Left ventricle myocardium inferior (tissue), 1 donor: ENCODE results near the gene CCM2. TPM values are rescaled to one million over a fixed set of nuclear protein-coding genes. Genes with fewer than 3 reads are reported as not detected.

Source experiments
- DNase-seq: peaks from one replicate; pipeline ENCODE4 v3.0.0-alpha.2; 2020
- H3K27ac ChIP-seq: fragments of 200-600 bp; replicated peaks from 2 replicates; pipeline ENCODE4 v1.8.0; 2021
- H3K27me3 ChIP-seq: fragments of 200-600 bp; 2 replicates; pipeline ENCODE4 v1.8.0; 2021; ENCODE audit warnings: low read depth
- H3K36me3 ChIP-seq: fragments of 200-600 bp; 2 replicates; pipeline ENCODE4 v1.8.0; 2021
- H3K4me1 ChIP-seq: fragments of 200-600 bp; 2 replicates; pipeline ENCODE4 v1.8.0; 2021
- H3K4me3 ChIP-seq: fragments of 200-600 bp; 2 replicates; pipeline ENCODE4 v1.8.0; 2021; ENCODE audit warnings: mild to moderate bottlenecking, moderate library complexity
- H3K9me3 ChIP-seq: fragments of 200-600 bp; replicated peaks from 2 replicates; pipeline ENCODE4 v1.8.0; 2021
- intact Hi-C: fragments of 100-400 bp; cut with micrococcal nuclease; formaldehyde crosslinking; loops from one replicate; pipeline ENCODE4 v1.11.0; 2022
- total RNA-seq: library from RNA; stranded (reverse); fragmentation: NEBNext Ultra II Directional; extraction: Animal tissue kit (Norgen Biotek cat#: 25700); gene quantifications from one replicate; pipeline ENCODE4 v1.2.1, GENCODE V29; 2021
- TF ChIP-seq, protein P1 (sequence below): fragments of 200-600 bp; IDR thresholded peaks from 2 replicates; pipeline ENCODE4 v1.8.0; 2021; ENCODE audit warnings: antibody characterized with exemption, mild to moderate bottlenecking, borderline replicate concordance
- donor health status: DM: no; HTN: yes; CAD: no; lungs with severe emphysema.

The CCM2 gene
- total RNA-seq, 1 donor from 2014 or later = 24.5 TPM

DNA sequence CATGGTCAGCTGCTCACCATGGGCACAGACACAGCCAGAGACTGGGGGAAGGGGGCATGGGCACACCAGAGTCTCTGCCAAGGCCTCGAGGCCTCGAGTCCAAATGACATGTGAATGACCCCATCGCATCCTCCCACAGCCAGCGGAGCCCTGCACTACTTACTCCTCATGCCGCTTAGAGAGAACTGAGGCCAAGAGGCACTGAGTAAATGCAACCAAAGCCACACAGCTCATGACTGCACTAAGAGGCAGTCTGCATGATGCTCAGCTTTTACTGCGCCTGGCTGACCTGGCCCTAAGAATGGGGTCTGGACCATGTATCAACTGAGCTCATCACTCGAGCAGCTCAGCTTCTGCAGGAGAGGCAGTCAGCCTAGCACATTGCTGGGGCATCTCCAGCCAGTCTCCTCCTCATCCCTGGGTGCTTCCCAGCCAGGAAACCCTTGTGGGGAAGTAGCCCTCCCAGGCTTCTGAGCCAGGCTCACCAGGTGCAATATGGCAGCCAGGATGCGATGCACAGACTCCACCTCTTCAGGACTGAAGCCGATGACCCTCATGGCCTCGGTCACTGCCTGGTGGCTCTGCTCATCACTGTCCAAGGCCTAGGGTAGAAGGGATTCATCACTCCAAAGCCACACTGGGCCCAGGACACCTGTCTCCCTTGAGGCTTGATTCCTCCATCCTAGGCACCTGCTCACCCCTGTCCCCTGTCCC, 28.7 kb upstream of the CCM2 start:
- Histone ChIP-seq H3K9me3 (no peaks in the 10 kb centered on the region), H3K27ac (no peak overlapping the region), H3K27me3 (no peaks in the 10 kb centered on the region), H3K4me1 (no peaks in the 10 kb centered on the region), H3K4me3 (no peak overlapping the region), H3K36me3 (no peaks in the 10 kb centered on the region)
- intact Hi-C loops = loop anchor here (5.0 kb wide), 1 partner anchor 166 kb away; no protein-coding TSS in a partner anchor
- TF ChIP-seq, protein P1, sequence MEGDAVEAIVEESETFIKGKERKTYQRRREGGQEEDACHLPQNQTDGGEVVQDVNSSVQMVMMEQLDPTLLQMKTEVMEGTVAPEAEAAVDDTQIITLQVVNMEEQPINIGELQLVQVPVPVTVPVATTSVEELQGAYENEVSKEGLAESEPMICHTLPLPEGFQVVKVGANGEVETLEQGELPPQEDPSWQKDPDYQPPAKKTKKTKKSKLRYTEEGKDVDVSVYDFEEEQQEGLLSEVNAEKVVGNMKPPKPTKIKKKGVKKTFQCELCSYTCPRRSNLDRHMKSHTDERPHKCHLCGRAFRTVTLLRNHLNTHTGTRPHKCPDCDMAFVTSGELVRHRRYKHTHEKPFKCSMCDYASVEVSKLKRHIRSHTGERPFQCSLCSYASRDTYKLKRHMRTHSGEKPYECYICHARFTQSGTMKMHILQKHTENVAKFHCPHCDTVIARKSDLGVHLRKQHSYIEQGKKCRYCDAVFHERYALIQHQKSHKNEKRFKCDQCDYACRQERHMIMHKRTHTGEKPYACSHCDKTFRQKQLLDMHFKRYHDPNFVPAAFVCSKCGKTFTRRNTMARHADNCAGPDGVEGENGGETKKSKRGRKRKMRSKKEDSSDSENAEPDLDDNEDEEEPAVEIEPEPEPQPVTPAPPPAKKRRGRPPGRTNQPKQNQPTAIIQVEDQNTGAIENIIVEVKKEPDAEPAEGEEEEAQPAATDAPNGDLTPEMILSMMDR = no peak
- DNase-seq = no peak

DNA sequence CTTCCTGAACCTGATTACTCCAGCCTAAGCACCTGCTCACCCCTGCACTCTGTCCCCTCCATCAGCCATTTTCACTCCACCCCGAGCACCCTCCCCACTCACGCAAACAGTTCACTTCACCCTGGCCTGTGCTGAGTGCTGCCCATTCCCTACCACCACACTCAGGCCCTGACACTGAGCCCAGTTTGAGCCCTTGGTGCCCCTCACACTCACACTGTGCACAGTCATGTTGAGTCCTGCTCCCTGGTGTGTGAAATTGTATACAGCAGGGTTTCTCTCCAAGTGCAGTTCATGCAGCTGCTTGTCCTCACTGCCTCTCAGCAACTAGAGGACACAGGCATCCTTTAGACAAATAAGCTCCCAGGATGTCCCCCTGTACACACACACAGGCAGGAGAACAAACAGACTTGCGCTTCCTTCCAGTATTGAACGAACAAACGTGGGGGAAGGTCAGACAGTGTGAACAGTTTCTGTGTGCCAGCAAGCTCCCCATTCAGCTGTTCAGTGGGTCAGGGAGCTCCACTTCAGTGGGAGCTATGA, 28.0 kb upstream of the CCM2 start:
- TF ChIP-seq, protein P1 = no peak
- Histone ChIP-seq H3K4me3 (no peak overlapping the region), H3K36me3 (no peaks in the 10 kb centered on the region), H3K27ac (no peak overlapping the region), H3K4me1 (peaks cover under 1% of the 10 kb centered on the region), H3K9me3 (no peaks in the 10 kb centered on the region), H3K27me3 (no peaks in the 10 kb centered on the region)
- intact Hi-C loops = loop anchor here (5.0 kb wide), 1 partner anchor 165 kb away; no protein-coding TSS in a partner anchor
- no peak for DNase-seq

DNA sequence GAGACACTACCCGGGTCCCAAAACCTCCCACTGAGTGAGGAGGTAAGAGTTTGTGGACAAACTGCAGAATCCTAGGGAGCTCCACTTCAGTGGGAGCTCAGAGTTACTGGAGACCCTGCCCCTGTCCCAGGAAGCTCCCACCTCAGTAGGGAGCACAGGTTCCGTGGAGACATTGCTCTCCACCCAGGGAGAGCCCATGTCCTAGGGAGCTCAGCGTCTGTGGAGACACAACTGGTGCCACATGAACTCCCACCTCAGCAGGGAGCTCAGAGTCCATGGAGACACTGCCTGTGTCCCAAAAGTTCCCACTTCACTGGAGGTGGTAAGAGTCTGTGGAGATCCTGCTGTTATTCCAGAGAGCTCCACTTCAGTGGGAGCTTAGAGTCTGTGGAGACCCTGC, 27.4 kb upstream of the CCM2 start:
- intact Hi-C loops = loop anchor here (5.0 kb wide), 1 partner anchor 165 kb away; no protein-coding TSS in a partner anchor
- peaks cover 6% of the 10 kb centered on the region for H3K4me1 ChIP-seq
- TF ChIP-seq, protein P1 = no peak
- DNase-seq = no peak
- H3K36me3 ChIP-seq = no peaks in the 10 kb centered on the region
- no peaks in the 10 kb centered on the region for H3K27me3 ChIP-seq
- H3K4me3 ChIP-seq = no peak overlapping the region
- no peaks in the 10 kb centered on the region for H3K9me3 ChIP-seq
- no peak overlapping the region for H3K27ac ChIP-seq

DNA sequence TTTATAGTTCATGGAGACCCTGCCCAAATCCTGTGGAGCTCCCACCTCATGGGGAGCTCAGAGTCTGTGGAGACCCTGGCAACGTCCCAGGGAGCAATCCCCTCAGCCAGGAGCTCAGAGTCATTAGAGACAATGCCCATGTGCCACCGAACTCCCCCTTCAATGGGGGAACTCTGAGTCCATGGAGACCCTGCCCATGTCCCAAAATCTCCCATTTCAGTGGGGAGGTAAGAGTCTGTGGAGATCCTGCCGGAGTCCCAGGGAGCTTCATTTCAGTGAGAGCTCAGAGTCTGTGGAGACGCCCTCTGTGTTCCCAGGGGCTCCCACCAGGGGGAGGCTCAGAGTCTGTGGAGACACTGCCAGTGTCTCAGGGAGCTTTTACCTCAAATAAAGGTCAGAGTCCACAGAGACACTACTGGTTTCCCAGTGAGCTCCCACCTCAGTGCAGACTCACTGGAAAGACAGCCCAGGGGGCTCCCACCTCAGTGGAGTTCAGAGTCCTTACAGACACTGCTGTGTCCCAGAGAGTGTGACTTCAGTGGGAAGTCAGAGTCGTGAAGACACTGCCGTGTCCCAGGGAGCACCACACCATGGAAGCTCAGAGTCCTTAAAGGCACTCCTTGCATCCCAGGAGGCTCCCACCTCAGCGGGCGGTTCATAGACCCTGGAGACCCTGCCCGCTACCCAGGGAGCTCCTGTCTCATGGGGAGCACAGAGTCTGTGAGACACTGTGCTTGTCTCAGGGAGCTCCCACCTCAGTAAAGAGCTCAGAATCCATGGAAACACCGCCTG, 26.2 kb upstream of the CCM2 start:
- no peaks in the 10 kb centered on the region for H3K36me3 ChIP-seq
- intact Hi-C loops = loop anchor here (5.0 kb wide), 1 partner anchor 163 kb away; no protein-coding TSS in a partner anchor
- DNase-seq = peak; percentile 55

DNA sequence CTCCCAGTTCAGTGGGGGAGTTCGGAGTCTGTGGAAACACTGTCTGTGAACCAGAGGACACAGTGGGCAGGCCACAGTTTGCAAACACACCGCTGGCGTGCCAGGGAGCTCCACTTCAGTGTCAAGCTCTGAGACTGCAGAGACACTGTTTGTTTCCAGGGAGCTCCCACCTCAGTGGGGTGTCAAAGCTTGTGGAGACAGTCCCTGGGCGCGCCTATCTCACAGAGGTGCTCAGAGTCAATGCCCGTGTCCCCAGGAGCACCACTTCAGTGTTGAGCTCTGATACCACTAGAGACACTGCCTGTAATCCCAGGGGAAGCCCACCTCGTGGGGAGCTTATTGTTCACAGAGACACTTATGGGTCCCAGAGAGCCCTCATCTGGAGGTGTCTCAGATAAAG, 25.5 kb upstream of the CCM2 start:
- Histone ChIP-seq H3K27me3 (no peaks in the 10 kb centered on the region), H3K4me1 (peaks cover 14% of the 10 kb centered on the region), H3K4me3 (no peak overlapping the region), H3K9me3 (no peaks in the 10 kb centered on the region), H3K27ac (no peak overlapping the region), H3K36me3 (no peaks in the 10 kb centered on the region)
- DNase-seq = no peak
- intact Hi-C loops = loop anchor here (5.0 kb wide), 1 partner anchor 163 kb away; no protein-coding TSS in a partner anchor
- TF ChIP-seq, protein P1 = no peak

More for the DNA sequence above, 26.2 kb upstream of the CCM2 start:
- Histone ChIP-seq H3K4me1 (peaks cover 14% of the 10 kb centered on the region), H3K27me3 (no peaks in the 10 kb centered on the region), H3K4me3 (no peak overlapping the region), H3K27ac (no peak overlapping the region), H3K9me3 (no peaks in the 10 kb centered on the region)
- TF ChIP-seq, protein P1 = peak; percentile 78
